NCI-H2196 (cell line): ENCODE results near the gene CHCHD6.
A peak's percentile ranks its signal among the peaks of the same experiment; 100 is the strongest.

ENCODE experiments used
- DNase-seq: peaks from one replicate; lab custom pipeline; 2025; ENCODE audit not compliant: unreplicated experiment; lab: John Stamatoyannopoulos, UW

CHCHD6 gene

GRCh38 chr3:126668450-126669401 lies 35.3 kb upstream of the CHCHD6 start:
- DNase-seq, result no peak

GRCh38 chr3:126671521-126671920 lies 32.5 kb upstream of the CHCHD6 start:
- no peak for DNase-seq

GRCh38 chr3:126672340-126672739 lies 31.7 kb upstream of the CHCHD6 start:
- DNase-seq, result no peak

GRCh38 chr3:126672741-126673140 lies 31.3 kb upstream of the CHCHD6 start:
- no peak for DNase-seq

GRCh38 chr3:126676919-126677705 lies 26.9 kb upstream of the CHCHD6 start:
- no peak for DNase-seq

- DNase-seq, result no peak
Measured at GRCh38 chr3:126677862-126678503, 26.1 kb upstream of the CHCHD6 start.

- DNase-seq, result no peak
Measured at GRCh38 chr3:126678693-126679317, 25.2 kb upstream of the CHCHD6 start.

- DNase-seq, result peak; percentile 91
Measured at GRCh38 chr3:126679318-126679751, 24.7 kb upstream of the CHCHD6 start.

GRCh38 chr3:126679831-126680666 lies 24.0 kb upstream of the CHCHD6 start:
- DNase-seq, result no peak

GRCh38 chr3:126680667-126681055 lies 23.4 kb upstream of the CHCHD6 start:
- no peak for DNase-seq

GRCh38 chr3:126682009-126682408 lies 22.0 kb upstream of the CHCHD6 start:
- DNase-seq, result no peak

GRCh38 chr3:126683069-126683468 lies 21.0 kb upstream of the CHCHD6 start:
- no peak for DNase-seq

GRCh38 chr3:126684218-126684751 lies 19.8 kb upstream of the CHCHD6 start:
- DNase-seq, result no peak

- DNase-seq, result no peak
Measured at GRCh38 chr3:126685021-126685420, 19.0 kb upstream of the CHCHD6 start.

- DNase-seq, result no peak
Measured at GRCh38 chr3:126685493-126685892, 18.5 kb upstream of the CHCHD6 start.

GRCh38 chr3:126691765-126692164 lies 12.3 kb upstream of the CHCHD6 start:
- DNase-seq, result no peak

GRCh38 chr3:126692858-126693257 lies 11.2 kb upstream of the CHCHD6 start:
- DNase-seq, result no peak

- DNase-seq, result no peak
Measured at GRCh38 chr3:126693921-126694320, 10.1 kb upstream of the CHCHD6 start.

- no peak for DNase-seq
Measured at GRCh38 chr3:126696701-126697267, 7.3 kb upstream of the CHCHD6 start.
